ENCODE measurements around the gene PAAF1.

PAAF1 gene

DNA sequence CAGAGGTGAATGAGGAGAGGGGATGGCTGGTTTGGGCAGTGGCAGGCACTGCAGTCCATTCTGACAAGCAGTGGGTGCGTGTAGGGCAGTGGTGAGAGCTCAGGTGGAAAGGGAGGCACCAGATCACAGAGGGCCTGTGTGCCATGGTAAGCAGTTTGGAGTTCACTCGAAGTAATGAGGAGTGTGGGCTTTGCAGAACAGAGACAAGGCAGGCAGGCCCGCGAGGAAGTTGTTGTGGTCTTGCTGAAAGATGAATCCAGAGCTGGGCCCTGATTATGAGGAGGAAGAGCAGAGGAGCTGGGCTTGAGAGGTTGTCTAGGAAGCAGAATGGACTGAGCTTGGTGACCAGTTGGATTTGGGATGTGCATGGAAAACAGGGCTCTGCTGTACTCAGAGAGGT is 72.4 kb downstream of the PAAF1 start:
- no peak for DNase-seq

- DNase-seq = no peak
These were observed 73.1 kb downstream of the PAAF1 start for GRCh38 chr11:73949912-73950311.

DNA sequence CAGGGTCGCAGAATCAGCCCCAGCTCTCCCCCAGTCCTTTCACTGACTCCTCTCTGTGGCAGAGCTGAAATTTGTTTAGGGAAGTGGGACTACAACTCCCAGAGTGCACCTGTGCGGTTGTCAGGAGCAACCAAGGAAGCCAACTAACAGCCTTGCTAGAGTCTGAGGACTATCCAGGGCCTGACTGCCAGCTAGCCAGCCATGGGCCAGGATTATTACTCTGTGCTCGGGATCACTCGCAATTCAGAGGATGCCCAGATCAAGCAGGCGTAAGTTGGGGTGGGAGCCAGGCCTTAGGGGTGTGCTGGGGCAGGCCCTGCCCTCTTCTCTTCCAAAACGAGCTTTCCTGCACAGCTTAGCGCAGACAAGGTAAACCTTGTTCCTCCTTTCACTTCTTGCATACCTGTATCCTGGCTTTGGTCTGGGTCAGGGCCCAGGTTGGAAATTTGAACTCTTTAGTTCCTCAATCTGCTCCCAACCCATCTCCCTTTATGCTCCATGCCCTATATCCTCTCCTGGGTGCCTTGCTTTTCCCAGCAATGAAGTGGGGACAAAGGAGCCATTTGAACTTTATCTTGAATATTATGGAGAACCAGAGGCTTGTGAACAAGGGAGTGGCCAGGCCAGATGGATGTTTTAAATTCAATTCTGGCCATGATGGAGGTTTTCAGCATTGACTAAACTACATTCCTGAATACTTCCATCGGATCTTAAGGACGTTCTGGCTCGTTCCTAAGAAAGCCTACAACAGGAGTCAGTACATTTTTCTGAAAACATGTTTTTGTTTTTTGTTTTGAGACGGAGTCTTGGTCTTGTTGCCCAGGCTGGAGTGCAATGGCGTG is 74.3 kb downstream of the PAAF1 start, which contains the start of gene DNAJB13:
TSS of gene DNAJB13 (plus strand) at position 158 of the 842 bp plus-strand sequence. CDS start at position 202, 44 bp downstream.
- no peak for DNase-seq

DNA sequence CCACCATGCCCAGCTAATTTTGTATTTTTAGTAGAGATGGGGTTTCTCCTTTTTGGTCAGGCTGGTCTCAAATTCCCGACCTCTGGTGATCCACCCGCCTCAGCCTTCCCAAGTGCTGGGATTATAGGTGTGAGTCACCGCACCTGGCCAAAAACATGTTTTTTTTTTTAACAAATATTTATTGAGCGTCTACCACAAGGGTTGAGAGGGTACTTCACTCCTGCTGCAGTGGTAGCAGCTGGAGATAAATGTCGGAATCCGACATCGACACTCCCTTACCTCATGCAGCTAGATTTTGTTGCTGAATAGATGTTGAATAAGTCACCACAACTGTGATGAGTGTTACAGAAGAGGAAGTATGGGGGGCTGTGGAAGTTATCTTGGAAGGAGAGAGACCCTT is 75.0 kb downstream of the PAAF1 start:
- no peak for DNase-seq

- DNase-seq = no peak
These were observed 80.3 kb downstream of the PAAF1 start for GRCh38 chr11:73956876-73957653.

GRCh38 chr11:73957654-73958361 is 81.0 kb downstream of the PAAF1 start:
- DNase-seq = no peak

DNA sequence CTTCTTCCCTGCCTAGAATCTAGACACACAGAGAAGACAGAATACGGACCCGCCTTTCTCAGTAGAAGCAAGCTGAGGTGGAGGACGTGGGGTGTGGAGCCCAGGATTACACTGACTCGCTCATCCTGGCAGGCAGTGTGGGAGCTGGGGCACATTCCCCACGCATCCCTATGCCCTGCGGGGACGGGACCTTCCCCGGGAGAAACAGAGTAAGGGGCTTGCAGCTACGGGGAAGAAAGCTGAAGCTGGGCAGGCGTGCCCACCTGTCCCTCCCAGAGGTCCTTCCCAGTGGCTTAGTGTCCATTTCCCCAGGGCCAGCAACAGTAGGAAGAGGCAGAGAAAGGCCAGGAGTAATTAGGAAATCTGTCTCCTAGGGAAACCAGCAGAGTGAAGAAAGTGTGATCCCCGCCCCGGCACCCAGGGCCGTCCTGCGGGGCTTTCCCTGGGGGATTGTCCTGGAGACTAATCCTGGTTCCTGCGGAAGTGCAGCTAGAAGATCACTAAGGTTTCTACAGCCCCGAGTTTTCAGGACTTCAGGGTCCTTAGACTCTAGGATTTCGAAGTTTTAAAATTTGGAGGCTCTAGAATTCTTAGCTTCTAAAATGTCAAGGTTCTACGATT is 81.8 kb downstream of the PAAF1 start:
- DNase-seq = no peak

- DNase-seq = no peak
These were observed 84.5 kb downstream of the PAAF1 start for GRCh38 chr11:73961321-73961720.

GRCh38 chr11:73962101-73962705 is 85.4 kb downstream of the PAAF1 start:
- DNase-seq = no peak

DNA sequence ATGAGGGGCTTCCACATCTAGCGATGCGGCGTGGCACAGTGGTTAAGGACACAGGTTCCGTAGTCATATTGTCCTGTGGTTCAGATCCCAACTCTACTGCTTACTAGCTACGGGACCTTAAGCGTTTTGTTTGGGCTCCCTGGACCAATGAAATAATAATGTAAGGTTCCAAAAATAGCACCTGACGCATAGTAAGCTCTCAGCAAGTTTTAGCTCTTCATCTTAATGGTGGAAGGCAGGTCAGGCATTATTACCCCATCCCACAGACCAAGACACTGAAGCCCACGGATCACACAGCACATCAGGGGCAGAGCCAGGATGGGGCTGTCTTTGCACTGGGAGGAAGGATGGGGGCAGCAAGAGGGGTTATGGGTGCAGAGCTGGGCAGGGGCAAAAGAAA is 87.1 kb downstream of the PAAF1 start:
- DNase-seq = no peak

- DNase-seq = no peak
These were observed 88.4 kb downstream of the PAAF1 start for GRCh38 chr11:73965076-73965763.

- DNase-seq = no peak
These were observed 88.9 kb downstream of the PAAF1 start for GRCh38 chr11:73965764-73966121.

DNA sequence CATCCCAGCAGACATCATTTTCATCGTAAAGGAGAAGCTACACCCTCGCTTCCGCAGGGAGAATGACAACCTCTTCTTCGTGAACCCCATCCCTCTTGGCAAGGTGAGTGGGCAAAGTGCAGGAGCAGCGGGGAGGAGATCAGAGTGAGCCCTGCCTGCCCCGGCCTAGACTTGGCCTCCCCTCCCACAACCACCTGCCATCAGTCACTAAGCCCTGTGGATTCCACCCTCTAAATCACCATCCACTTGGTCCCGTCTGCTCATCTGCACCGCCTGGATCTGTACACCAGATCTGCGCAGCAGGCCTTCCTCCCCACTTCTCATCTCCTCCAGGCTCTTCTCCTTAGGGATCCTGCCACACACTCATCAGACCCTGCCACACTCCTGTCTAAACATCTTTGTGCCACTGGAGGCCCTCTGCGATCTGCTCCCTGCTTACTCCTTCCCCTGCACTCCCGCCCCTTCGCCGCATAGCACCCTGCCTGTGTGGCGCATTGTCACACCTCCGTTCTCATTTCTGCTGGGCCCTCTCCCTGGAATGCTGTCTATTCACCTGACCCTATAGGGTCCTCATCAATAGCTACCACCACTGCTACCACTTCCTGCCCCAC is 91.7 kb downstream of the PAAF1 start:
- no peak for DNase-seq

DNA sequence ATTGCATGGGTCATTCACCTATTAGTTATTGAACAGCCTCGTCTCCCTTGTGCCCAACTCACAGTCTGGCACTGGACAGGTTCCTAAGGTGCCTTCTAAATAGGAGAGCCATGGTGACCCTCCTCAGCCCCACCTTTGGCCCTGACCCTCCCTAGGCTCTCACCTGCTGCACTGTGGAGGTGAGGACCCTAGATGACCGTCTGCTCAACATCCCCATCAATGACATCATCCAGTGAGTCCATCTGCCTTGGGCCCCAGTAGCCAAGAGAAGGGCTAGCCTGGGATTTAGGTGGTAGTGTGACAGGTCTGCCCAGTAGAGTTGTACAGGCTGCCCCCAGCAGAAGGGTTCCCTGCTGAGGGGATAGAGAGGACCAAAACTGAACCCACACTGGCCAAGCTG is 92.3 kb downstream of the PAAF1 start:
- no peak for DNase-seq

DNA sequence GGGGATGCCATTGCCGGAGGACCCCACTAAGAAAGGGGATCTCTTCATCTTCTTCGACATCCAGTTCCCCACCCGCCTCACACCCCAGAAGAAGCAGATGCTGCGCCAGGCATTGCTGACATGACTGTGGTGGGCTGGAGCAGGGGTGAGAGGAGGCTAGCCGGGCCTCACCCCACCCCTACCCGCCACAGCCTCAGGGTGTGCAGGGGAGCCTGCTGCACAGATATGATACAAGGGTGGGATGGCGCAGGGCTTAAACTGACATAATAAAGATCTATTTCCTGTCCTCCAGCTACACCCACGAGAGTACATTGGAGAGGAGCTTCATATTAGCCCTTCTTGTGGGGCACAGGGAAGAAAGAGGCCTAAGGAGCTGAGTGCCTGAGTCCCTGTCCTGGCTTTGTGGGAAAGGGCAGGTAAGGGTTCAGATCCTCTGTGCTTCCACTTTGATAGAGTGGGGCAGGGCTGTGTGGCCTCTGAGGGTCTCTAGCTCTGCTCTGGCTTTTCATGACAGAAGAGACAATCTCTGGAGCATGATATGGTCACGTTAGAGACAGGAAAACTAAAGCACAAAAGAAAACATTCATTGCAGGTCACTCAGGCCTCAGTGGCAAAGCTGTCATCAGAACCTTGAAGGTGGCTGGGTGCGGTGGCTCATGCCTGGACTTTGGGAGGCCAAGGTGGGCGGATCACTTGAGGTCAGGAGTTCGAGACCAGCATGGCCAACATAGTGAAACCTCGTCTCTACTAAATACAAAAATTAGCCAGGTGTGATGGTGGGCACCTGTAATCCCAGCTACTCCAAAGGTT is 93.4 kb downstream of the PAAF1 start:
- no peak for DNase-seq

DNA sequence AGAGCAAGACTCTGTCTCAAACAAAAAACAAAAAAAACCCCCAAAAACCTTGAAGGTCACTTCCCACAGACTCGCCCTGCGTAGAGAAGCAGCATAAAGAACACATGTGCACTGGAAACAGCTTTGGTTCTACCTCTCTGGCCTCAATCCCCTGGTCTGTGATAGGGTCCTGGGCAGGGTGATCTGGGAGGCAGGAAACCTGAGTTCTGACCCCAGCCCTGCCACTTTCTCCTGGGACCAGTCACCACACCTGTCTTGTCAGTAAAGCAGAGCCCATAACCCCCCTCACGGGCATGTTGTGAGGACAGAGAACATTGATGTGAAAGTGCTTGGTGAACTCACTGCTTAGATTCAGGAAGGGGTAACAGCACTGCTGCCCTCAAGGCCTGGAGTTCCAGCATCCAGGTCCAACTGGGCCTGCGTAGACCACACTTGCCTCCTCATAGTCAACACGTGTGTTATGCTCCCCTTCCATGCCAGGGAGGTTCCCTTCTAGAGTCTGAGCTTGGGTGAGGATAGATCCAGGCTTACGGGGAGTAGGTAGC is 94.4 kb downstream of the PAAF1 start:
- no peak for DNase-seq

GRCh38 chr11:73972187-73972586 is 95.4 kb downstream of the PAAF1 start:
- DNase-seq = no peak

DNA sequence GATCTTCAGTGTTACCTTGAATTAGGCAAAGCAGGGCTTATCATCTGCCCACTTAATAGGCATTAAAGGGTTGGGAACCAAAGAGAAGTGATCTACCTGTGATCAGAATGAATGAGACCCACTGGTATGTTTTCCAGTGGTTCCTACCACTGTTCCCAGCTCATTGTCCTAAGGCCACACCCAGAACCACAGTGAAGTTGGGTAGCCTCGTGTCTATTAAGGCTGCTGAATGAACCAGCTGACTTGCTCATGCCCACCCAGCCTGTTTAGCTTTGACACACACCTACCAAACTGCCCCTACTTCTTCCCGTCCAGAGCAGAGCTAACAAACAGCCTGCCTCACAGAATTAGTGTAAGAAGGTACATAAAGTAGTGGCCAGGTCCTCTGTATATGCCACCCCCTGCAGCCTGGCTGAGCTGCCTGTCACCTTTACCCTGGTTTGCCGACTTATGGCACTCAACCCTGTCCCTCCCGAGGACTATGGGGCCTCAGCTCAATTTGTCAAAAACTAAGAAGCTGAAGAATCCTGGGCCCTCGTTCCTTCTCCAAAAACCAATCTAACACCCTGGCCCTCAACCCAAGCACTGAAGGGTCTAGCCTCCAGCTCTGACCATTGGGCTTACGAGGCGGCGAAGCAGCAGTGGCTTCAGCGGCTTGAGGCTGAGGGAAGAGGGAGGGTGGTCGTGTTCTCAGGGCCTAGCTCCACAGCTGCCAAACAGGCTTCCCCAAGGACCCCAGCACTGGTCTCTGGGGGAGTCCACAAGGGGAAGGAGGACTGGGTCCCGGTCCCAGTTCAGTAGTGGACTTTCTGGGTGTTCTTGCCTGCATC is 96.0 kb downstream of the PAAF1 start:
- no peak for DNase-seq
